HG03103 (cell line): Measurements from ENCODE around the gene TBC1D9B.

Experiments used
- ATAC-seq: cut with Tn5 transposase; IDR thresholded peaks from one replicate; pipeline ENCODE4 v1.9.1; 2021; ENCODE audit warnings: low read depth; ENCODE audit not compliant: unreplicated experiment

TBC1D9B gene

DNA sequence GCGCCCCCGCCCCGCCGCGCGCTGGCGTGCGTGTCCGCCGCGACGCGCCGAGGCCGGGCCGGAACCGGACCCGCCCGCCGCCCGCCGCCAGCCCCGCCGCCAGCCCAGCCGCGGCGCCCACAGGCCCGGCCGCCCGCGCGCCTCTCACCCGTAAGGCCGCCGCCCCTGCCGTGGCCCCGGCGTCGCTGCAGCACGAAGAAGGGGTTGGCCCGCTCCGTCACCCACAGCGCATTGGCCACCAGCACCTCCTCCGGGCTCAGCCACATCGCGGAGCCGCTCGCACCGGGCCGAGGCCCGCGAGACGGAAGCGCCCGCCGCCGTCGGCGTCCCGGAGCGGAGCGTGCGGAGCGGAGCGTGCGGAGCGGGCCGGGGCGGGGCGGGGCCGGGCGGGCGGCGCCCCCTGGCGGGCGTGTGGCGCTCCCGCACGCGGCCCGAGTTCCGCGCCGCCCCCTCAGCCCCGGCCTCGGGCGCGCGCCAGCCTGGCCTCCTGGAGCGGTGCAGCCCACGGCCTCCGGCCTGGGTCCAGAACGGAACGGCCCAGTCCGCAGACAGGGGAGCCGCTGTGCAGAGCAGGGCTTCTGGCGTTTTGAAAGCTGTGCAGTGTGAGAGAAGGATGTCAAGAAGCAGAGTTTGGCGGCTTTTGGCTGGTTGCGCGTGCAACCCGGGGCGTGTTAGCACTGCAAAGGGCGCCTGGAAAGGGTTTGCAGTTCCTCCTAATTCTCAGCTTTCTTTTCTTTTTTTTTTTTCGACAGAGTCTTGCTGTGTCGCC, at the start of gene TBC1D9B:
TBC1D9B (minus strand) TSS at position 342 of the 769 bp plus-strand sequence; CDS start at position 266, 76 bp downstream.
- ATAC-seq = peak; percentile 88

DNA sequence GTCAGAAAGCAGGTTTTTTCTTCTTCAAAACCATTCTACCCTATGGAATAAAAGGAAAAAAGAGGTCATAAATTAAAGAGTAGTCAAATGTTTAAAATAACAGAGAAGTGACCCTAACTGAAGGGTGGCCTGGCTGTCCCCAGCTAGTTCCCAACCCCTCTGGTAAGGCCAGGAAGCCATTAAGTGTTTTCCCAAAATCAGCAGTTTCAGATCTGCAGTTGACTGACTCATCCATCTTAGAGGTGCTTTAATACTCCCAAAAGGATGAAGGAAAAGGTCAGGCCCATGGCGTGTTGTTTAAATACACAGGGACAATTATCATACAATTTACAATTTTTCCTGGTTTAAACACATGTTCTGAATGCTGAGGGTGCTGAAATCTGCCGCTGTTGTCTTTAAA, 47.9 kb upstream of the TBC1D9B start:
- no peak for ATAC-seq

DNA sequence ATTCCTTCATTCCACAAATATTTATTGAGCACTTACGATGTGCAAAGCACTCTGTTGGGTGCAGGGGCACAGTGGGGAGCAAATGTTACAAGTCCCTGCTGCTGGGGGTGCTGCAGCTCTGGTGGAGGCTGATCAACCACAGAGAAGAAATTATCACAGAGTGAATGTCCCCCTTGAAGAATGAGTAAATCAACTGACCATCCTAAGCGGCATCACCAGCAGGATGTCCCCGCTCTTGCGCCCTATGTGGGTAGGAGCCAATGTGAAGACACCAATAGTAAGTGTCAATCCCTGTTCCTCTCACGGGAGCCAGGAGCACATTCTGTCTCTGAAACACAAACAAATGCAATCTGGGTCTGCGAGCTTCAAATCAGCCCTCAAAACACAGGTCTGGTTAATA, 47.4 kb upstream of the TBC1D9B start:
- ATAC-seq = no peak

DNA sequence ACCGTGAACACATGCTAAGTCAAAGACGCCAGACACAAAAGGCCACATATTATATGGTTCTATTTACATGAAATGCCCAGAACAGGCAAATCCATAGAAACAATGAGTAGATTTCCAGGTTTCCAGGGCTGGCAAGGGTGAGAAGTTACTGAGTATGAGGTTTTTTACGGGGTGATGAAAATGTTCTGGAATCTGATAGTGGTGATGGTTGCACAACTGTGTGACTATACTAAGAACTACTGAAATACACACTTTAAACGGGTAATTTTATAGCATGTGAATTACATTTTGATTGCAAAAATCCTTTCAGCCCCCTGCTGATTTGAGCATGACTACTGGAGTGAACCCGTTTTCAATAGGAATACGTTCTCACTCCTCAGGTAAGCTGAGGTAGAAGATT, 46.7 kb upstream of the TBC1D9B start:
- no peak for ATAC-seq

DNA sequence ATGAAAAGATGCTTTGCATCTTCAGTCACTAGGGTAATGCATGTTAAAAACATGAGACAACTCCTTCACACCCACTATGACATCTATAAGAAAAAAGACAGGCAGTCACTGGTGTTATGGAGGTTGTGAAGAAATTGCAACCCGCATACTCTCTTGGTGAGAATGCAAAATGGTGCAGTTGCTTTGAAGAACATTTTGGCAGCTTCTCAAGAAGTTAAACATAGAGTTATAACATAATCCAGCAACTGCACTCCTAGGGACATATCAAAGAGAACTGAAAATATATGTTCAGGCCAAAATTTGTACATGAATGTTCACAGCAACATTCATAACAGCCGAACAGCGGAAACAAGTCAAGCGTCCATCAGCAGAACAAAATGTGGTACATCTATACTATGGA, 46.3 kb upstream of the TBC1D9B start:
- no peak for ATAC-seq

DNA sequence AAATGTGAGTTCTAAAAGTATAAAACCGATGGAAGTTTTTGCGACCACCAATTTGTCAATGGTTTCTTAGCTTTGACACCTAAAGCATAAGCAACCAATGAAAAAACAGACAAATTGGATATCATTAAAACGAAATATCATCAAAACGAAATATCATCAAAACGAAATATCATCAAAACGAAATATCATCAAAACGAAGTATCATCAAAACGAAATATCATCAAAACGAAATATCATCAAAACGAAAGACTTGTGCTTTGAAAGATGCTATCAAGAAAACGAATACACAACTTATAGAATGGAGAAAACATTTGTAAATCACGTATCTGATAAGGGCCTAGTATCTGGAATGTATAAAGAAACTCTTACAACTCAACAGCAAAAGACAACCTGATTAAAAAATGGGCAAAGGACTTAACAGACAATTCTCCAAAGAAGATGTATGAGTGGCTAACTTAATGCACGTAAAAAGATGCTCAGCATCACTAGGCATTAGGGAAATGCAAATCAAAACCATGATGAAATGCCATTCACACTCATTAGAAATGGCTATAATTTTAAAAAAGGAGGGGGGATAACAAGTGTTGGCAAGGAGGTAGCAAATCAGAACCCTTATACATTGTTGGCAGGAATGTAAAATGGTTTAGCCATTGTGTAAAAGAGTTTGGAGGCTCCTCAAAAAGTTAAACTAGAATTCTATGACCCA, 29.4 kb upstream of the TBC1D9B start:
- no peak for ATAC-seq

DNA sequence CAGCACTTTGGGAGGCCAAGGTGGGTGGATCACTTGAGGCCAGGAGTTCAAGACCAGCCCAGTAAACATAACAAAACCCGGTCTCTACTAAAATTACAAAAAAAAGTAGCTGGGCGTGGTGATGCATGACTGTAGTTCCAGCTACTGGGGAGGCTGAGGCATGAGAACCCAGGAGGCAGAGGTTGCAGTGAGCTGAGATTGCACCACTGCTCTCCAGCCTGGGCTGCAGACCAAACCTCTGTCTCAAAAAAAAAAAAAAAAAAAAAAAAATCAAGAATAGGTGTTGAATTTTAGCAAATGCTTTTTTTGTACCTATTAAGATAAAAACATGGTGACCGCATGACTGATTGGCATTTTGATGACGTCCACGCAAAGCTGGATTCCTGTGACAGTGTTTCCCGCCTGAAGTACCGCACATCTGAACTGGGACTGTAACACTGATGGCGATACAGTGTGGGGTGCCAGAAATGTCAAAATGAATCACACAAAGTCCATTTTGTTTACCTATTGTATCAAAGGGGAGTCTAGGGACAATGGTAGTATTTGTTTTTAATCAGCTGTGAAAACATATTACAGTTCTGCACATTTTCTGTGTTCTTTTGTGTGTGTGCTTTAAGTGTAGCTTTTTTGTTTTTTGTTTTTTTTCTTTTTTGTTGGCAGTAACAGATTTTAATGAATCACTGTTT, 23.2 kb upstream of the TBC1D9B start:
- ATAC-seq = no peak

DNA sequence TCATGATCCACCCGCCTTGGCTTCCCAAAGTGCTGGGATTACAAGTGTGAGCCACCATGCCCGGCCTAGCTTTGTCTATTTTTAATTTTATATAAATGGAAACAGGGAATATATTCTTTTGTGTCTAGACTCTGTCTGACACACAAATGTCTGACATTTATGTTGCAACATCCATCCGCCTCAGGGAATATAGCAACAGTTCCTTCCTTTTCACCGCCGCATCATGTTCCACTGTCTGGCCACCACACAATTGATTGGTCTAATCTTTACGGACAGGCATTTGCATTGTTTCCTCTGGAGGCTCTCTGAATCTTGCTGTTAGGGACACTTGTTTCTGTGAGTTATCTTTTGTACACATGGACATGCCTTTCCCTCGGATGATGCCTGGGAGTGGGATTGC, 20.1 kb upstream of the TBC1D9B start:
- ATAC-seq = no peak

DNA sequence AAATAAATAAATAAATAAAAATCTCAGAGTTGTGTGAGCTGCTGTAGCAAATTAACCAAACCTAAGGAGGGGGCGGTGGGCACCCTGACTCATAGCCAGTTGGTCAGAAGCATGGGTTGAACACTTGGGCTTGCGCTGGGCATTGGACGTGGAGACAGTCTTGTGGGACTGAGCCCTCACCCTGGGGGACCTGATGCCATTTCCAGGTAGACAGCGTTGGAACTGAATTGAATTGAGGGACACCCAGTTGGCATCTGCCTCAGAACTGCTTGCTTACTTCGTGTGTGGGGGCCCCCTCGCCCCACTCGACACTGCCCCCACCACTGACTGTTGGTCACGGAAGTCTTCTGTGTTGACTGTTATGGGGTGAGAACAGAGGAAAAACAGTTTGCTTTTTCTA, 19.0 kb upstream of the TBC1D9B start:
- no peak for ATAC-seq

DNA sequence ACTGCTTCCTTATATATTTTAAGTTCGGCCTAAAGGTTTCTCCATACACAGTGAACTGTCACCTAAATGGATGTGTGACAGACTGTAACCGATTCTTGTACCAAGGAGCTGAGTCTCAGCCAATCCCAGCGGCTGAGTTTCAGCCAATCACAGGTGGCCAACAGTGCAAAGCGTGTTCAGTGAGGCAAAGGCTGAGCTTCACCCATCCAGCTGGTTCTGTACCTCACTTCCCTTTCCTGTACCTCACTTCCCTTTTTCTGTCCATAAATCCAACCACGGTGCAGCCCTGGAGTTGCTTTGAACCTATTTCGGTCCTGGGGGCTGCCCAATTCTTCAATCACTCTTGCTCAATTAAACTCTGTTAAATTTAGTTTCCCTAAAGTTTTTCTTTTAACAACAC, 15.7 kb upstream of the TBC1D9B start:
- ATAC-seq = no peak

DNA sequence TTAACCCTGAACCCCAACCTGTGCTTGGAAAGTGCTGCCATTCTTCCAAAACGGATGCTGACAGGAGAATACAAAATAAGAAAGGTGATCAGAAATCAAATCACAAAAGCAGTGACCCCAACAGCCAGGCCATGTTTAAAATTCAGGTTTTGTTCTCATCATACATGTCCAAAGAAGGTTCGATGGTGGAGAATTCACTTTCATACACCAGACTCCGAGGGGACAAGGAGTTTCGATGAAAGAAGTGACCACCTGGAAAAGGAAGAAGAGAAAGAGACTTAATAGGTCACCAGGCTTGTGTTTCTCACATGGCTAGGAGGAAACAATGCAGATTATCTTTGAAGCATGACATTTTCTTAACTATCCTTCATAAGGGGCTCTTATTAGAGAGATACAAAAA, 12.5 kb upstream of the TBC1D9B start:
- no peak for ATAC-seq

DNA sequence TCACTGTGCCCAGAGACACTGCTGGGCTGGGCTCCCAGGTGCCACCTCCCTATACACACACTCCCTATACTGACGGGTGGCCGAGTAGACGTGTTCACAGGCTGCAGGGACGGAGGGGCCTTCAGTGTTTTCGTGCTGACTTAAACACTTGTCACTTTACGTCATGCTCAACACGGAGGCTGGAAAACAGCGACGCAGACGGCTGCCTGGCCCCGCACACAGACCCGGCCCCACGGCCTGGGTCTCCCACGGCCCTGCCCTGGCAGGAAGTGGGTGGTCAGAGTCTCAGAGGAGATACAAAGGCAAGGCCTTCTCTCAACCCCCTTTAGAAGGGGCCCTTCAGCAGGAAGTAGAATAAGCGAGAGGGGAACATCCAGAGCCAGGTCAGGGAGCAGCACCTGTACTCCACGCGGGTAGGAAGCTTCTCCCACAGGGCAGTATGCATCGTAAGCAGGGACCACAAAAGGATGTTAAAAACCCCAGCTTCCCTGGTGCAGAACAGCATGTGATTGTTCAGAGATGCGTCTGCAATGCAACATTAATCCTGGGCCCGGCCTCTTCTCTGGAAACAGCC, 11.9 kb upstream of the TBC1D9B start:
- no peak for ATAC-seq

DNA sequence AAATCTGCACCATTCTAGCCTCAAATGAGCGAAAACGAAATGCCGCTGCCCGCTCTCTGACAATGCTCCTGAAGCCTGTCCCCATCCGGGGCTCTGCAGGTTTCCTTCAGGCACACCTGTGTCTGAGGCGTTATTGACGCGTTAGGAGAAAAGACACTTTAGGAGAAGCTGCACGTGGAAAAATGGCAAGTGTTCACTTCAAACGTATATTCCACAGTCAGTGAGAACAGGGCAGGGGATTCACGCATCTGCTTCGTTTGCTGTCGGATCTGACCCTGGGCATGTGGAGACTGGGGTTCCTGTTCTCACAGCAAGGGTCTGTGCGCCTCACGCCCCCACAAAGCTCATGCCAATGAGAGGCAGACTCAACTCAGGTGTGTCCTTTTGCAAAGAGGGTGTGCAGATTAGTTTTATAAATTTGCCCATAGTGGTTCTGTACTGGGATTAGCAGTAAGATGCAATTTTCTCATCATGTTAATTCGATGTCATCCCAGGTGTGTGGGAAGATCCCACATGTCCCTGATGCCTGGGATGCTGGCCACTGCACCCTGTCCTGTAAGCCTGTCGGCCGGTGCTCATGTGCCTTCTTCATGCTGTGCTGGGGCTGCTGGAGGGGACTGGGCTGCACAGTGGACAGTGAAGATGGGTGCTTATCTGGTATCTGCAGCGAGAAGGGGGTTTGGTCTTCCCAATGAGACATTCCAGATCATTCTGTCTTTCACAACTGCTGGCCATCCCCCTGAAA, 11.2 kb upstream of the TBC1D9B start:
- ATAC-seq = no peak

DNA sequence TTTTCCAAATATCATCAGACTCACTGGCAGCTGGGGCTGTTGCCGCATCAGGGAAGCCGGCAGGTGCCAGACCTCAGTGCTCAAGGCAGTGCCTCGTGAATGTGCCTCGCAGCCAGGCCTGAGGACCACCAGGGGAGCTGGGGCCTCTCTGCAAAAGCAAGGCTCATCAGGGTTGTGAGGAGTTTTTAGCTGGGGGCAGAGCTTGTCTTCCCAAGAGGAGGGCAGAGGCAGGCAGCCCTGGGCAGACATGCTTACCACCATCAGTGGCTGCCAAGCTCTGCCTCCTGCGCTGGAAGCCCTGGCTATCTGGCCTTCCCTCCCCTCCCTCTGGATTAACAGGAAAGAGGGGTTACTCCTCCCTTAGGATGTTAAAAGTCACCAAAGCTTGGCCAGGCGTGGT, 8.8 kb upstream of the TBC1D9B start:
- ATAC-seq = no peak

DNA sequence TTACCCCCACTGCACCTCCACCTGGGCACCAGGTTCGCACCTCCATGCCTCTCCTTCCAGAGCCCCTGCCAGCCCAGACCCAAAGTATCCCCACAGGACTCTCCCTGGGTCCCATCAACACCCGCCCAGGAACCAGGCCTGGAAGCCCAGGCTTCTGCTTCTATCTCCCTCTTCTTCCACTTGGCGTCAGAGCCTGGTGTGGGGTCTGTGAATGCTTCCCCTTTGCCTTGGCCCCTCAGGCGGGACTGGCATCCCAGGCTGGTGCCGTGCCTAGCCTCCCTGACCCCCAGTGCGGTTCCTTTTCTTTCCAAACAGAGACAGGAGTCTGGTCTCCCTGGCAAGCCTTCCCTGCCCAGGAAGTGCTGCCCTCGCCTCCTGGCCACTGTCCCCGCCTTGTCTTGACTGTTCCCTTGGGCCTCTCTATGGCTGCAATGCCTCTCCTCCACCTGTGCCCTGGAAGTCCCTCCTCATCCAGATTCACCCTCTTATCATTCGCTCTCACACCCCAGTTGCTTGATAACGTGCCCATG, 7.8 kb upstream of the TBC1D9B start:
- ATAC-seq = no peak

DNA sequence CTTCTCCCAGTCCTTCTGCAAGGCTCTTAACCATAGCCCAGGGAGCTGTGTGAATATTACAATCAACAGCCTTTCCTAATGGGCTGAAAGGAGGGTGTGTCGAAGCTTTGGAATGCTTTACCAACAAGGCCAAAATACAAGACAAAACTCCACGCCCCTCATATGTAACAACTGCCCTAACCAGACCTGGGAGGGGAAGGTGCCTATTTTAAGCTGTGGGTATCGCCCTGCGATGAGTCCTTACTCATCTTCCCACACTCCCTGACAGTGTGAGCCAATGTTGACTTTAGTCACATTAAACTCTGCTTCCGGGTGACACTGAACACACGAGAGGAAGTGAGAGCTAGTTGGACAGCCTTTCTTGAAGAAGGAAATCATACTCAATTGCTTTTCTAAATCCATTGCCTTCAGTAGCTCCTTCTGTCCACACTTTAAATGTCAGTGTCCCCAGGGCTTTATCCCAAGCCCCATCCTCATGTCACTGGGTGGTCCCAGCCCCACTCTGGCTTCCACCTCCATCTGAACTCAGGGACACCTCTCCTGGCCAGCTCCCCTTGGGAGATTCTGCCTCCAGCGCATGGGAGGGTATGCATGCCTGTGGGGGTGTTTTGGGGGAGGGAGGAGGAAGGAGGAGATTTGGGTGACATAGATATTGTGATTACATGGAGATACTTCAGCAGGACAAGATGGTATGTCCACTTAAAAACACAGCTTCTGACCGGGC, 6.5 kb upstream of the TBC1D9B start:
- ATAC-seq = no peak

DNA sequence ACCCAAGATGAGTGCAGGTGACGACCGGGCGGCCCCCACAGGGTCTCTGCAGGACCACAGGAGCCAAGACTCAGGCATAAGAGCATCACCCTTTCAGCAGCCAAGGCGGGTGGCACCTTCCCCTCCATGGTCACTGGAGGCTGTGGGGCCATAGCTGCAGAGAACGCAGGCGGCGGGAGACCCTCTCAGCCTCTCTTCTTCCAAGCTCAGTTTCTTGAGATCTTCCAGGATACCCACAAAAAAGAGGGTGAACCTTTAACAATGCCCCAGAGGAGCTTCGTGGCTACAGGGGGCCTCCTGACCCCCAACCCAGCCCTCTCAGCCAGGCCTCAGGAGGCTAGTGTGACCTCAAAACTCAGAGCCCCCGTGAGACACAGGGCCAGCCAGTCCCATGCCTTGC, 5.8 kb upstream of the TBC1D9B start:
- no peak for ATAC-seq

DNA sequence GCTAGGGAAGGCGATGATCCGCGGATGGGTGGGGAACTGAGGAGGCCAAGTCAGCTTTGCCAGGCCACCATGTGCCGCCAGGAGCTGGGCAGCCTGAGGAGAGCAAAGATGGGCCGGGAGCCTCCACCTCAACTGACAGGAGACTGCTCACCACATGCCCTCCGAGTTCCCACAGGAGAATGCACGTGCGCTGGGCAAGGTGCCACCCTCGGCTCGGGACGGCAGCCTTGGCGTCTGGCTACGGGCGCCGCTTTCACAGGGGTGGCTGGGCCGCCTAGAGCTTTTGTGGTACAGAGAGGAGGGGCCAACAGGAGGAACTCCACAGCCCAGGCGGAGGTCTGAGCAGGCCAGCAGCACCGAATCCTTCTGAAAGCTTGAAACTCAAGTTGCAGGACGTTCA, 5.3 kb upstream of the TBC1D9B start:
- no peak for ATAC-seq

DNA sequence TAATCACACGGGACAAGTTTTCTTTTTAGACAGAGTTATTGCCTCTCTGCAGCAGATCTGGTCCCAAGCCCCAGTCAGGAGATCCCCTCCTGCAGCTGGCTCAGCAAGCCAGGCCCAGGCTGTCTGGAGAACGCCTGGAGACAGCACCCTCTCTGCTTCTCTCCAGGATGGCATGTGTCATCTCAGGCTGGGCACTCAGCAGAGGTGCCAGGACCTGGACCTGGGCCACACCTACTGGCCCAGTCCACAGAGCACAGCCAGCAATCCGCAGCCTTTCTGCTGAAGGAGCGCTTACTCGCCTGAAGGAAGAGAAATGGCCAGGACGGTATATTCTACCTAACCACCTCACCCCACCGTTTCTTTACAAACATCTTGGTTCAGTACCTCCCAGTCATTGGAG, 4.7 kb upstream of the TBC1D9B start:
- ATAC-seq = no peak

DNA sequence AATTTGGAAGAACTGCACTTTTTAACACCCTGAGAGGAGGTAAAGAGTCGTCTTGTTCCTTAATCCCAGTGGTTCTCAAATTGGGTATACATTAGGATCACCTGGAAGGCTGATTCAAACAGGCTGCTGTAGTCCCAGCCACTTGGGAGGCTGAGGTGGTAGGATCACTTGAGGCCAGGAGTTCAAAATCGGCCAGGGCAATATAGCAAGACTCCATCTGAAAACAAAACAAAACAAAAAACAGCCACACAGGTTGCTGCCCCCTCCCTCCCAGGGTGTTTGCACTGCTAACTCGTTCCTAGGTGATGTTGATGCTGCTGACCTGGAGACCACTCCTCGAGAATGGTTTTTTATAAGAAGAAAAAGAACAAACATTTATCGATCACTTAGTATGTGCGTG, 1.5 kb upstream of the TBC1D9B start:
- ATAC-seq = no peak
